ENCODE measurements around the gene RUBCNL. TPM values are rescaled to one million over a fixed set of nuclear protein-coding genes. Genes with fewer than 3 reads are reported as not detected.

Gene RUBCNL
- total RNA-seq, 1 donor from 2014 or later, result 2.1 TPM

DNA sequence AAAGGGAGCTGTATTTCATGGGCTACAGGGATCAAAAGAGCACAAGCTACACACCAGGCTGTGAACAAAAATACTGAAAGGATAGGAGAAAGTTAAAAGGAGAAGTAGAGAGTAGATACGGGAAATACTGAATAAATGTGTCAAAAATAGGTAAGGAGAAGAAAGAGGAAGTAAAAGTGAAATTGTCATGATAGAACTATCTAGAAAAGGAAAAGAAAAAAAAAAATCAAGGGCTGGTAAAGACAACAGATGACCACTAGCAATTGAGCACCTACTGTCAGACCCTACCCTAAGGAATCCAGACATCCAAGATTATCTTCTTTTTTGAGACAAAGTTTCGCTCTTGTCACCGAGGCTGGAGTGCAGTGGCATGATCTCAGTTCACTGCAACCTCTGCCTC is 4.8 kb downstream of the RUBCNL start:
- peaks cover 40% of the 10 kb centered on the region for H3K27me3 Mint-ChIP-seq
- H3K36me3 Mint-ChIP-seq (ENCODE audit: insufficient read depth), result no peaks in the 10 kb centered on the region
- DNase-seq (ENCODE audit: low spot score, unreplicated experiment), result no peak
- peaks cover 3% of the 10 kb centered on the region for H3K4me1 Mint-ChIP-seq (ENCODE audit: low read depth)
- TF ChIP-seq, protein P1, sequence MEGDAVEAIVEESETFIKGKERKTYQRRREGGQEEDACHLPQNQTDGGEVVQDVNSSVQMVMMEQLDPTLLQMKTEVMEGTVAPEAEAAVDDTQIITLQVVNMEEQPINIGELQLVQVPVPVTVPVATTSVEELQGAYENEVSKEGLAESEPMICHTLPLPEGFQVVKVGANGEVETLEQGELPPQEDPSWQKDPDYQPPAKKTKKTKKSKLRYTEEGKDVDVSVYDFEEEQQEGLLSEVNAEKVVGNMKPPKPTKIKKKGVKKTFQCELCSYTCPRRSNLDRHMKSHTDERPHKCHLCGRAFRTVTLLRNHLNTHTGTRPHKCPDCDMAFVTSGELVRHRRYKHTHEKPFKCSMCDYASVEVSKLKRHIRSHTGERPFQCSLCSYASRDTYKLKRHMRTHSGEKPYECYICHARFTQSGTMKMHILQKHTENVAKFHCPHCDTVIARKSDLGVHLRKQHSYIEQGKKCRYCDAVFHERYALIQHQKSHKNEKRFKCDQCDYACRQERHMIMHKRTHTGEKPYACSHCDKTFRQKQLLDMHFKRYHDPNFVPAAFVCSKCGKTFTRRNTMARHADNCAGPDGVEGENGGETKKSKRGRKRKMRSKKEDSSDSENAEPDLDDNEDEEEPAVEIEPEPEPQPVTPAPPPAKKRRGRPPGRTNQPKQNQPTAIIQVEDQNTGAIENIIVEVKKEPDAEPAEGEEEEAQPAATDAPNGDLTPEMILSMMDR (IDR thresholded peaks at IDR 0.05; ENCODE audit: unreplicated experiment), result no peak
- no peaks in the 10 kb centered on the region for H3K9me3 Mint-ChIP-seq (ENCODE audit: low read depth)
- no peak overlapping the region for H3K27ac Mint-ChIP-seq
- no peak overlapping the region for H3K4me3 Mint-ChIP-seq (ENCODE audit: low read depth)

DNA sequence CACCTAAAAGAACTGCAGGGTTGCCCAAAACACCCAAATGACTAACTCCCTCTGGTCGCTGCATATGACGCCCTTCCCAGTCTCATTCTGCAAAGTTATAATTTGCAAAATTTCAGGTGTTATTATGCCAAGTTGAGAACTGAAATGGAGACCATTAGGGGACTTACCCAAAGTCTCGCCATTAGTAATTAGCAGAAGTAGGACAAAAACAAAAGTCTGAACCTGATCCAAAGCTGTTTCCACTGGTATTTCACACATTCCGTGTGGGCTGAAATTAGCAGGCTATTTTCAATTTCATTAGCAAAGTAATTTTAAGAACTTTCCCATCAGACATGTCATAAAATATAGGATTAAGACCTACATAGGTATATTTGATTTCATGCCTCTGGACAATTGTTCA is 6.8 kb downstream of the RUBCNL start:
- no peak overlapping the region for H3K4me3 Mint-ChIP-seq (ENCODE audit: low read depth)
- H3K4me1 Mint-ChIP-seq (ENCODE audit: low read depth), result no peaks in the 10 kb centered on the region
- no peaks in the 10 kb centered on the region for H3K36me3 Mint-ChIP-seq (ENCODE audit: insufficient read depth)
- H3K27me3 Mint-ChIP-seq, result peaks cover 23% of the 10 kb centered on the region
- H3K9me3 Mint-ChIP-seq (ENCODE audit: low read depth), result no peaks in the 10 kb centered on the region
- DNase-seq (ENCODE audit: low spot score, unreplicated experiment), result no peak
- no peak overlapping the region for H3K27ac Mint-ChIP-seq
- TF ChIP-seq, protein P1 (IDR thresholded peaks at IDR 0.05; ENCODE audit: unreplicated experiment), result no peak

DNA sequence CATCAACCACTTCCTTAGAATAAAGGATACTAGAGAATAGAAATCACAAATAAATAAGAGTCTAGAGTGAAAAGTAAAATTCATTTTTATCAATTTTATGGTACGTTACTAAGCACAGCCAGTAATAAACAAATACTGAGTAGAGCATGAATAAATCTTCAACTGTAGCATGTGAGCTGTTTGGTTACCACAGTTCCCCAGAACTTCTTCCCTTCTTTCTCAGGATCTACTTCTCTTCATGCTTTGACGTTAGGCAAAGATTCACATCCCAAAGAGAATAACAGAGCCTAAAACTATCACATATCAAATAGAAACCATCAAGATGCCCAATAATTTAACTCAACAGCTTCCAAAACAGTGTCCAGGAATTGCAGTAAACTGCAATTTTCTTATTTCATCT is 7.4 kb downstream of the RUBCNL start:
- no peak overlapping the region for H3K4me3 Mint-ChIP-seq (ENCODE audit: low read depth)
- H3K9me3 Mint-ChIP-seq (ENCODE audit: low read depth), result no peaks in the 10 kb centered on the region
- H3K27ac Mint-ChIP-seq, result no peak overlapping the region
- TF ChIP-seq, protein P1 (IDR thresholded peaks at IDR 0.05; ENCODE audit: unreplicated experiment), result no peak
- no peaks in the 10 kb centered on the region for H3K4me1 Mint-ChIP-seq (ENCODE audit: low read depth)
- H3K36me3 Mint-ChIP-seq (ENCODE audit: insufficient read depth), result no peaks in the 10 kb centered on the region
- peaks cover 16% of the 10 kb centered on the region for H3K27me3 Mint-ChIP-seq
- no peak for DNase-seq (ENCODE audit: low spot score, unreplicated experiment)

DNA sequence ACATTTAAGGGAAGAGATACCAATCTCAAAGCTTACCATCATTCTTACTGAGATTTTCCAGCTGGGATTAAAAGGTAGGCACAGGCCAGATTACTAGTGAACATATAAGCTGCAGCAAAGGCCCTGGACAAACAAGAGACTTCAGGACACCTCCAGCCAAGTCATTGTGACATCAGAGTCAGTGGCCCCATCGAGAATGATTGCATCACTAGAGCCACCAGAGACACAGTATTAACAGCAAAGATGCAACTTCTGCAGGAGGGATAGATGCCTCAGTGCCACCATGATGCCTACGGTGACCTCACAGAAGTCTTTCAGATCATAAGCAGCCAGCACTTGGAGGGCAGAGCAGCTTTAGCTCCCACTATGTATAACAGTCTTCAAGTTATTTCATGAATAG is 8.6 kb downstream of the RUBCNL start:
- no peak overlapping the region for H3K27ac Mint-ChIP-seq

DNA sequence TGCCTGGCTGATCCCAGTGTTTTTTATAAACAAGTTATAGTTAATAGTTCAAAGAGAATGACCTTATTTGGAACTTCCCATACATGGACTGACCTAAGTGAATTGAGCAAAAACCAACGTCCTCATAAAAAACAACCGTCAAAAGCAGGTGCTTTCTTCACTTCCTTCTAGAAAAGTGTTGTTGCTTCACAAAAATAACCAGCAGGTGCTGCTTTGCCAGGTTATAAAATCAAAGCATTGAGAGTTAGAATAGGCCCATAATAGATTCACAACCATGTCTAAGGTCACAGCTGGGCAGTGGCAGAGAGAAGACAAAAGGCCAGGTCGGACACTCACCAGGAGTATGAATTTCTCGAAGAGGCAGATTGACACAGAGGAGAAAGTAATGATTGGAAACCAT is 9.5 kb downstream of the RUBCNL start:
- peaks cover 4% of the 10 kb centered on the region for H3K27me3 Mint-ChIP-seq
- no peak for DNase-seq (ENCODE audit: low spot score, unreplicated experiment)
- no peaks in the 10 kb centered on the region for H3K9me3 Mint-ChIP-seq (ENCODE audit: low read depth)
- H3K4me1 Mint-ChIP-seq (ENCODE audit: low read depth), result no peaks in the 10 kb centered on the region
- H3K27ac Mint-ChIP-seq, result no peak overlapping the region
- no peak overlapping the region for H3K4me3 Mint-ChIP-seq (ENCODE audit: low read depth)
- no peaks in the 10 kb centered on the region for H3K36me3 Mint-ChIP-seq (ENCODE audit: insufficient read depth)
- TF ChIP-seq, protein P1 (IDR thresholded peaks at IDR 0.05; ENCODE audit: unreplicated experiment), result no peak

More for the DNA sequence above, 8.6 kb downstream of the RUBCNL start:
- Mint-ChIP-seq H3K9me3 (ENCODE audit: low read depth) (no peaks in the 10 kb centered on the region), H3K36me3 (ENCODE audit: insufficient read depth) (no peaks in the 10 kb centered on the region), H3K4me3 (ENCODE audit: low read depth) (no peak overlapping the region), H3K4me1 (ENCODE audit: low read depth) (no peaks in the 10 kb centered on the region), H3K27me3 (peaks cover 7% of the 10 kb centered on the region)
- no peak for DNase-seq (ENCODE audit: low spot score, unreplicated experiment)
- TF ChIP-seq, protein P1 (IDR thresholded peaks at IDR 0.05; ENCODE audit: unreplicated experiment), result no peak

Data from progenitor cell of endocrine pancreas (in vitro differentiated cells).